Retina (tissue), 1 donor: ENCODE measurements around the gene NAA60.
"Not testable (repeated sequence)": the region's sequence is repeated elsewhere in the genome, so short reads cannot be mapped to it uniquely, and the experiment has no call there.

Experiments used
- DNase-seq: peaks from one replicate; pipeline ENCODE4 v3.0.0-alpha.2; 2016

The NAA60 gene

DNA sequence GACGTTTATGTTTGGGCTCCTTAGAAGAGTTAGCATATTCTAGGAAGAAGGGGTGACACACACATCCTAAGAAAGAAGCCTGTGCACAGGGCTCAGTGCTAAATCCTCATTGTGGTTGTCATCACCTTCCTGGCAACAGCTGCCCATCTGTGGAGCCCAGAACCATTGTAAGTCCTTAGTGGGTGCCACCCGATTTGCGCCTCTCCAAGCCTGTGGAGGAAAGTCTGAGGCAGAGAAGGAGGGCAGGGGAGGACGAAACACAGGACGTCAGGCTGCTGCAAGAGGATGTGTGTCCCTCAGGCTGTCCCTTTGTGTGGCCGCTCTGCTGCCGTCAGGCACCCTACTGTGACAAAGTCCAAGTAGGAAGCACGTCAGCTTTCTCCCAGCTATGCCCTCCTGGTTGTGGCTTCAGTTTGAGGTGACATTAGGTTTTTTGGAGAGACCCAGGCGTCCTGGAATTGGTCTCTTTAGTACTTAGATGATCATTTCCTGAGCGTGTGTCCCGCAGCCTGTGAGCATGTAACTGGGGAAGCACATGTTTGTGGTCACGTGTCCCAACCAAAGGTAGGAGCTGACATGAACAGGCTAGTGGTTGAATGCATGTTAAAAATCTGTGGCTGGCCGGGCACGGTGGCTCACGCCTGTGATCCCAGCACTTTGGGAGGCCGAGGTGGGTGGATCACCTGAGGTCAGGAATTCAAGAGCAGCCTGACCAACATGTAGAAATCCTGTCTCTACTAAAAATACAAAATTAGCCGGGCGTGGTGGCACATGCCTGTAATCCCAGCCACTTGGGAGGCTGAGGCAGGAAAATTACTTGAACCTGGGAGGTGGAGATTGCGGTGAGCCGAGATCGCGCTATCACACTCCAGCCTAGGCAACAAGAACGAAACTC lies 68.1 kb downstream of the NAA60 start:
- DNase-seq: no peak

DNA sequence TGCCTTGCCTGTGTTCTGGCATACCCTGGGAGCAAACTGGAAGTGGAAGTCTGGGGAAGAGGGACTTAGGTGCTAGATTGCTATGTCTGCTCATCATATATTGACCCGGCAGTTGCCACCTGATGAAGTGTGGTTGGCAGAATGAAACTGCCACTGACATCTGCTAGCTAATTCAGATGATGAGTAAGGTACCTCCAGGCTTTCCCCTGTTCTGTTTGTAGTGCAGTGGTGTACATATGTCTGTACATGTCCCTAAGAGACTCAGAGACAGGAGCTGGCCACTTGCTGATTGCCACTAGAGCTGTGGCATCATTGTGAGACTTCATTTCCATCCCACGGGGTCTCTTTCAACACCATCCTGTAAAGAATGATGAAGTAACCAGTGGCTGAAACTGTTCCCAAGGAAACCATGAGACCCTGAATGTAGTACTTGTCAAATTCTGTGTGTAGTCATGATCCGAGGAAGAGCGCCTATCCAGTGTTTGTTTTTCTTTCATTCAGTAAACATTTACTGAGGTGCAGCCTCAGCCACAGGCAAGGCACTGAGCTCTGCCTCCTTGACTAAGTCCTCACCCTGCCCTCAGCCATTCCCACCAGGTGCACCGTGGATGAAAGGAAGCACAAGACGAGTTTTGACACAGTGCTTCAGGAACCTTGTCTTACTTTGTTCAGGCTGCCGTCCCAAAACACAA lies 70.6 kb downstream of the NAA60 start:
- no peak for DNase-seq

DNA sequence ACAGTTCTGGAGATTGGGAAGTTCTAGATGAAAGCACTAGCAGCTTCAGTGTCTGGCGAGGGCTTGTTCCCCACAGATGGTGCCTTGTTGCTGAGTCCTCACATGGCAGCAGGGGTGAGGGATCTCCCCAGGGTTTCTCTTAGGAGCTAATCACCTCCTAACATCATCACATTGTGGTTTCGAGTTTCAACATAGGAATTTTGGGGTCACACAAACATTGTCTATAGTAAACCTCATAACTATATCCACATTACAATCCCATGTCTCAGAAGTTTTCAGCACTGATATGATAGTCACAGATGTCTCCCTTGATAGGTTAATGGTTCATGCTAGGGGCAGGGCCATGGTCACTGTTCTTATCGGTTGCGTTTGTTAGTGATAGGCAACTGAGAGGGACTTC lies 71.1 kb downstream of the NAA60 start:
- DNase-seq: no peak

- no peak for DNase-seq
Measured at GRCh38 chr16:3515897-3516296, 72.4 kb downstream of the NAA60 start.

DNA sequence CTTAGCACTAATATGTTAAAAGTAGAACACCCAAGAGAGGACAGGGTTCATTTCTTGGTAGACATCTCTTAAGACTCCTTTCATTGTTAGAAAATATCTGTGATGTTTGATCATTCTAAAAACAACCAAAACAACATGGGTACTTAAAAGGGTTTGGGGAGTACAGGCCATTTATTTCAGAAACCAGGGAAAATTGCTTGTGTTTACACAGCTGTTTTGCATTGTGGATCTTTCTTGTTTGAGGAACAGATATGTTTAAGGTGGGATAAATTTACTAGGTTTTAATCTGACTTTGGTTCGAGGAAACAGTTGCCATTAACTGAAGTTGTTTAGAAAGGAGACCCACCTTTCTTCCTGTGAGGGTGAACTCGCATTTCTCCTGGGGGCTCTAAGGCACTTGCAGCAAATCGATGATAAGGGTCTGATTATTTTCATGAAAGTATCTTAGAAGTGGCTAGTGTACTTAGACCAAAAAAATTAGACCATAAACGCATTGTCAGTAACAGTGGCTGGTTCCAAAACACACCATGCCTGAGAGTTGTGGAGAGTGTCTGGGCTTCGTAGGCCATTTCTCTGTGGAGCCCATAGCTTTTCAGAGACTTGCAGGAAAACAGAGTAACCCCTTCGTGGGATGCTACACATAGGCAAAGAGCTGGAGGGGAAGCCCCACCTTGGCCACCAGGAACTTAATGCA lies 75.0 kb downstream of the NAA60 start:
- DNase-seq: no peak

DNA sequence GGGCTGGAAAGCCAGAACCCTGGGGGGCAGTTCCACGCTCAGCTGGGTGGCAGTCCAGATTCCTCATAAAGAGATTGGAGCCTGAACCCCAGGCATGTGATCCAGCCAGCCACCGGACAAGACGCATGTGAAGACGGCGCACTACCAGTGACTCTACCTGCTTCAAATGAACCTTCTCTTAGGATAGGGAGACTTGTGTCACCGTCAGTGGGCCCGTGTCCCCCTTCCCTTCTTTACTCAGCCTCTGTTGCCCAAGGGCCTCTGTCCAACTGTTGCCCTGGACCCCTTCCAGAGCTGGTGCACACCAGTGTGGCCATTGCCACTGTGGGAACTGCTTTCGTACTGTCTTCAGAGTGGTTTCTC lies 75.5 kb downstream of the NAA60 start:
- no peak for DNase-seq

DNA sequence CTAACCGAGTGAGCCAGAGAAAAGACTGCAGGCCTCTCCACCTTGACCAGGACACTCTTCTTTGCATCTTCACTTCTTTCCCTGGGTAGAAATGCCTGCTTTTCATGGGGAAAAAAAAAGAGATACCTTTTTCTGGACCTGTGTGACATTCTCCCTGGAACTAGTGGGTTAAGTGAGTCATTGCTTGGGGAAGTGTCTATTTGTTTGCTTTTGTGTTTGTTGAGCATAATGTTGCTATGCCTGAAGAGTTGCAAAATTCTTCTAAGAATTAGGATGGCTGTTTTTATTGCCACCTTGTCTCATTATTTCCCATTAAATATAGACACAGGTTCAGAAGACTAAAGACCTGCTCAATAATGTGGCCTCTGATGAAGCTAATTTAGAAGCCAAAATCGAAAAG lies 76.1 kb downstream of the NAA60 start:
- no peak for DNase-seq

GRCh38 chr16:3520413-3520812 lies 76.9 kb downstream of the NAA60 start:
- DNase-seq: no peak

DNA sequence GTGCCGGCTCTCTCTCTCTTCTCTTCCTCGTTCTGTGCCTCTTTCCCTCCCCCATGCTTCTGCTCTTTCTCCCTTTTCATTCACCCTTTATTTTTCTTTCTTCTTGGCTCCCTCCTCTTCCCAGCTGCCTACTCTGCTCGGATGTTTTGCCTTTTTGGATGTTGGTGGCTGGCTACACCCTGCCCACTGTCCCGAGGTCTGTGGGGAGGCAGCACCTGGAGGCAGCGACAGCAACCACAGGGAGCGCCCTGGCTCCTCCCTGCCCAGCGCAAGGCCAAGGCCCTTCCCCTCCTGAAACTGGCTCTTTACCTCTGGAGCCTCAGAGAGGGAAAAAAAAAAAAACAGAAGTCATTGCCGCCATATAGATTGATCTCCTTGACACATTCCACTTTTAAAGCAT lies 77.4 kb downstream of the NAA60 start:
- DNase-seq: no peak

DNA sequence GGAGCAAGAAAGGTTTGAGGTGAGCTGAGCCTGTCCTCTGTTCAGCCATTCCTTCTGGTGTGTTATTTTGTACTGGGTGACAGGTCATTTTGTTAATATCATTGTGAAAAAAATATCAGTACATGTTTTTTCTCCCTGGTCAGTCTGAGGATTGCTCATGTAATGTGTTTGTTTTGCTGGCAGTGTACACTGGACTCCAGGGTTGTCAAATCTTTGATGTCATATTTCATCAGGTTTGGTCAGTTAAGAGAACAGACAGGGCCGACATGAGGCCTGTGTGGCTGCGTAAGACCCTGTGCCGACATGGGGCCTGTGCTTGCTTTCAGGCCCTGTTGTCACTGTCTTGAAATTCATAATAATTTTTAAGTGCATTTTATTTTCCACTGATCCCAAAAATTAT lies 79.8 kb downstream of the NAA60 start:
- no peak for DNase-seq

GRCh38 chr16:3525951-3526350 lies 82.5 kb downstream of the NAA60 start:
- DNase-seq: no peak

GRCh38 chr16:3527216-3527829 lies 83.8 kb downstream of the NAA60 start:
- DNase-seq: not testable (repeated sequence)

DNA sequence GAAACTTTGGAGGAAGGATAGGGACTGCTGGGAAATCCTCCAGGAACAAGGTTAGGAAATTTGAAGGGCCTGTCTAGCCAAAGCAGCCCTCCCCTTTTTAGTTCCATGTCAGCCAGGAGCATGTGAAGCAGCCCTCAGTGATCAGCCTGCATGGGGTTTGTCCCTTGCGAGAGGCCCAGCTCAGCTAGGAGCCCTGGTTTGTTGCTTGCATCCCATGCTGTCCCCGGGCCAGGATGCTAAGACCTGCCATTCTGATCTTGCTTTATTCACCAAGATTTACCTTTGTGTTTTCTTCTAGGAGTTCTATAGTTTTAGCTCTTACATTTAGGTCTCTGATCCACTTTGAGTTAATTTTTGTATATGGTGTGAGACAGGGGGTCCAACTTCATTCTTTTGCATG lies 84.9 kb downstream of the NAA60 start:
- no peak for DNase-seq

- no peak for DNase-seq
Measured at GRCh38 chr16:3529175-3529574, 85.7 kb downstream of the NAA60 start.

DNA sequence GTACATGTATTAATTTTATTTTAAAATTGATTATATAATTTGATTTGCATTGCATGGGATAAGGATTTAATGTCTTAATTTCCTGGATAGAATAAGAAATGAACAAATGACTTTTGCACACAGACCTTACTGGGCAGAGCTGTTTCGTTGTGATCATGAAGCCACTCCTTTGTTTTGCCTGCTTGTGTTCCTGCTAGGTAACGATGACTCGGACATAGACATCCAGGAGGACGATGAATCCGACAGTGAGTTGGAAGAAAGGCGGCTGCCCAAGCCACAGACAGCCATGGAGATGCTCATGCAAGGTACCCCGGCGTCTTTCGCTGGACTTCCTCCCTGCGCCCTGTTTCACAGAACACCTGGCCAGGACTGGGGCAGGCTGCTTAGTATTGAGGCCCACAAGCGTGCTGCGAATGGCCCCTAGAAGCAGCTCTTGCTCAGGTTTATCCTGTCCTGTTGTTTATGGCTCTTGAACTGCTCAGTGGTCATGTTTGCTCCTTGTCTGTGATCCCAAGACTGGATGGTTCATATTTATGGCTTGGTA lies 87.0 kb downstream of the NAA60 start:
- no peak for DNase-seq

DNA sequence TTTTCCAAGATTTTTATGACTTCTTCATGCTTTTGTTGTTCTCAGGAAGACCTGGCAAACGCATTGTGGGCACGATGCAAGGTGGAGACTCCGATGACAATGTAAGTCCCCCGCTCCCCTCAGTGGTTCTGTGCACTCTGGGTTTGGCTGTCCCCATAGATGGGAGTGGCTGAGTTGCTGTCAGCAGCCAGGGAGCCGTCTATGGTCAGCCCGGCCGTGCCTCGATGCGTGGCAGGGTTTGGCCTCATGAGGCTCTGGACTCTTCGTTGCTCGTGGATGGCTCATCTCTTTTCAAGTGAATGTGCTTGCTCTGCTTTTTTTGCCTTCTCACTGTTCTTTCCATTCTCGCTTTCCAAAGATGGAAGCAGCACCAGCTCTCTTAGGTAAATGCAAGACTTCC lies 89.3 kb downstream of the NAA60 start:
- DNase-seq: no peak

DNA sequence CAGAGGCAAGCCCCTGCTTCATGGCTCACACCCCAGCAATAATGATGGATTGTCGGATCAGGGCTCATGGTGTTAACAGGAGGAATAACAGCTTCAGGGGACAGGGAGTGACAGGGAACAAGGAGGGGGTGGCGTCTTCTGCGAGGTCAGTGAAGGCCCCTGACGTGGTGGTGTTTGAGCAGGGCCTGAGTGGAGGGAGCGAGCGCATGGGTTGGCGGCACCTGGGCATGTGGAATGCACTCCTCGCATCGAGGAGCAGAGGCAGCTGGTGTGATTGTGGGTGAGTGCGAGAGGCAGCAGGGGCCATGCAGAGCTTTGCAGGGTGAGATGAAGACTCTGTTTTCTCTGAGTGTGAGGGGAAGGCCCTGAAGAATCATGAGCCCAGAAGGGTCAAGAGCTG lies 90.6 kb downstream of the NAA60 start:
- DNase-seq: no peak

- DNase-seq: no peak
Measured at GRCh38 chr16:3536271-3536731, 92.8 kb downstream of the NAA60 start.
